Measurements from ENCODE around the gene TUBGCP5.

DNA sequence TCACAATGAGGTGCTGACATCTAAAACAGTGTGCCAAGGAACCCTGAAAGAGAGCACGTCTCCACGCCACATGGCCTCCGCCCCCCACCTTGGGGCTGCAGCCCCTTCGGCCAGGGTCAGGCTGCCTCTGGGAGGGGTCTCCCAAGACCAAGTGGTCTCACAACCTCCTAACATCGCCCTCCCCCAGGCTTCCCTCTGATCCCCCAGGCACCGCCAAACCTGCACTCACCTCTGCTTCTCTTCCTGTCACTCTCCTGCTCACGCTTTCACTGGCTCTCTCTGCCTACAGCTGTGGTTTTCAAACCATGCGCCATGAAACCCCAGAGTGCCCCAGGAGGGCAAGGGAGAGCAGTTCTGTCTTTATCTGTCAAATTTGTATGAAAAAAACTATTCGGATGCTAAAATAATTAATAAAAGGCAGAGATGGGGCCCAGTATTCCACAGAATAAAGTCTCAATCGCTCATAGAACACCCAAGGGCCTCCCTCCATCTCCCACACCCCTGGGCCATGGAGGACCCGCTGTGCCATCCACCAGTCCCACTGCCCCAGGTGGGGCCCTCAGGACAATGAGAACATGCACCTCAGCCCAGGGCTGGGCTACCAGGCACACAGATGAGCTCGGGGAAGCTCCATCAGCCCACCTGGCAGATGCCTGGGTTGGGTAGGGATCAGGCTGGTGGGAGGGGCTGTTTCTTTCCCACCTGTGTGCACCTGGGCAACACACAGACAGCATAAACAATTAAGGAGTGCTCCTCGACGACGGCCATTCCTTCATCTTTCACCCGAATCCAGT, 80.7 kb downstream of the TUBGCP5 start:
- TF ChIP-seq, protein P1, sequence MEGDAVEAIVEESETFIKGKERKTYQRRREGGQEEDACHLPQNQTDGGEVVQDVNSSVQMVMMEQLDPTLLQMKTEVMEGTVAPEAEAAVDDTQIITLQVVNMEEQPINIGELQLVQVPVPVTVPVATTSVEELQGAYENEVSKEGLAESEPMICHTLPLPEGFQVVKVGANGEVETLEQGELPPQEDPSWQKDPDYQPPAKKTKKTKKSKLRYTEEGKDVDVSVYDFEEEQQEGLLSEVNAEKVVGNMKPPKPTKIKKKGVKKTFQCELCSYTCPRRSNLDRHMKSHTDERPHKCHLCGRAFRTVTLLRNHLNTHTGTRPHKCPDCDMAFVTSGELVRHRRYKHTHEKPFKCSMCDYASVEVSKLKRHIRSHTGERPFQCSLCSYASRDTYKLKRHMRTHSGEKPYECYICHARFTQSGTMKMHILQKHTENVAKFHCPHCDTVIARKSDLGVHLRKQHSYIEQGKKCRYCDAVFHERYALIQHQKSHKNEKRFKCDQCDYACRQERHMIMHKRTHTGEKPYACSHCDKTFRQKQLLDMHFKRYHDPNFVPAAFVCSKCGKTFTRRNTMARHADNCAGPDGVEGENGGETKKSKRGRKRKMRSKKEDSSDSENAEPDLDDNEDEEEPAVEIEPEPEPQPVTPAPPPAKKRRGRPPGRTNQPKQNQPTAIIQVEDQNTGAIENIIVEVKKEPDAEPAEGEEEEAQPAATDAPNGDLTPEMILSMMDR (IDR thresholded peaks at IDR 0.05; ENCODE audit: insufficient read depth, low read length, poor library complexity, severe bottlenecking) = no peak
- no peak for TF ChIP-seq EZH2phosphoT487 (conservative IDR thresholded peaks at IDR 0.05; ENCODE audit: low read length)
